Mesothelial cell of epicardium (in vitro differentiated cells): ENCODE results near the gene MOSMO. TPM values are rescaled to one million over a fixed set of nuclear protein-coding genes. Genes with fewer than 3 reads are reported as not detected.

ENCODE experiments used
- DNase-seq, 2 experiments: peaks; one replicate each; pipeline ENCODE4 v3.0.0; 2021; ENCODE audit warnings: low spot score in 2 of 2; ENCODE audit not compliant: unreplicated experiment in 2 of 2
- H3K27ac Mint-ChIP-seq: 2 replicates; pipeline ENCODE4 v1.8.0; 2021; ENCODE audit warnings: mixed read lengths
- H3K27me3 Mint-ChIP-seq: 2 replicates; pipeline ENCODE4 v1.8.0; 2021; ENCODE audit warnings: low read depth, mixed read lengths
- H3K36me3 Mint-ChIP-seq: 2 replicates; pipeline ENCODE4 v1.8.0; 2021; ENCODE audit warnings: mixed read lengths
- H3K4me1 Mint-ChIP-seq: 2 replicates; pipeline ENCODE4 v1.8.0; 2021; ENCODE audit warnings: mixed read lengths
- H3K4me3 Mint-ChIP-seq: 2 replicates; pipeline ENCODE4 v1.8.0; 2021; ENCODE audit warnings: mild to moderate bottlenecking, moderate library complexity, mixed read lengths
- H3K9me3 Mint-ChIP-seq: 2 replicates; pipeline ENCODE4 v1.8.0; 2021; ENCODE audit warnings: mixed read lengths
- total RNA-seq: library from RNA; stranded (reverse); gene quantifications from 3 replicates; pipeline ENCODE4 v1.2.1, GENCODE V29; 2021
- TF ChIP-seq, protein P1 (sequence below): fragments of 200-600 bp; sonication (generic); IDR thresholded peaks from one replicate; pipeline ENCODE4 v1.5.0; 2021; ENCODE audit warnings: antibody characterized with exemption; ENCODE audit not compliant: unreplicated experiment

Gene MOSMO
- total RNA-seq, 1 donor from 2014 or later = 17.0 TPM

- TF ChIP-seq, protein P1, sequence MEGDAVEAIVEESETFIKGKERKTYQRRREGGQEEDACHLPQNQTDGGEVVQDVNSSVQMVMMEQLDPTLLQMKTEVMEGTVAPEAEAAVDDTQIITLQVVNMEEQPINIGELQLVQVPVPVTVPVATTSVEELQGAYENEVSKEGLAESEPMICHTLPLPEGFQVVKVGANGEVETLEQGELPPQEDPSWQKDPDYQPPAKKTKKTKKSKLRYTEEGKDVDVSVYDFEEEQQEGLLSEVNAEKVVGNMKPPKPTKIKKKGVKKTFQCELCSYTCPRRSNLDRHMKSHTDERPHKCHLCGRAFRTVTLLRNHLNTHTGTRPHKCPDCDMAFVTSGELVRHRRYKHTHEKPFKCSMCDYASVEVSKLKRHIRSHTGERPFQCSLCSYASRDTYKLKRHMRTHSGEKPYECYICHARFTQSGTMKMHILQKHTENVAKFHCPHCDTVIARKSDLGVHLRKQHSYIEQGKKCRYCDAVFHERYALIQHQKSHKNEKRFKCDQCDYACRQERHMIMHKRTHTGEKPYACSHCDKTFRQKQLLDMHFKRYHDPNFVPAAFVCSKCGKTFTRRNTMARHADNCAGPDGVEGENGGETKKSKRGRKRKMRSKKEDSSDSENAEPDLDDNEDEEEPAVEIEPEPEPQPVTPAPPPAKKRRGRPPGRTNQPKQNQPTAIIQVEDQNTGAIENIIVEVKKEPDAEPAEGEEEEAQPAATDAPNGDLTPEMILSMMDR = no peak
- no peaks in the 10 kb centered on the region for H3K4me1 Mint-ChIP-seq
- no peak overlapping the region for H3K27ac Mint-ChIP-seq
- peaks cover 19% of the 10 kb centered on the region for H3K36me3 Mint-ChIP-seq
- H3K4me3 Mint-ChIP-seq = no peak overlapping the region
- no peaks in the 10 kb centered on the region for H3K9me3 Mint-ChIP-seq
- DNase-seq = no peak
- no peaks in the 10 kb centered on the region for H3K27me3 Mint-ChIP-seq
Observed at GRCh38 chr16:21986692-21987246, 21.1 kb upstream of the MOSMO start.

DNA sequence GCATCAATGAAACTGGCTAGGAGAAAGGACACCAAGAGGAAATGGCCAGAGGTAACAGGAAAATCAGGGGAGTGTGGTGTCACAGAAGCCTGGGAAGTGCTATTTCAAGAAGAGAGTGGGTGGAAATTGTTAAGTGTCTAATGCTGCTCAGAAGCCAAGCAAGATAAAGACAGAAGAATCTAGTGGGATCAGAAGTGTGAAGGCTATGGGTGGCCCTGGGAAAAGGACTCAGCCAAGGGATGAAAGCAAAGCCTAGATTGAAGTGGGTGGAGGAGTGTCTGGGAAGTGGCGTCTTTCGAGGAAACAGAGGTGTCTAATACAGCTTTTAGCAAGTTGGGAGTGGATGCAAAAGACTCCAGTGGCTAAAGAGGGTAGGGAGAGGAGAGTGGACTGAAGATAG is 20.4 kb upstream of the MOSMO start:
- H3K9me3 Mint-ChIP-seq = no peaks in the 10 kb centered on the region
- H3K27ac Mint-ChIP-seq = no peak overlapping the region
- H3K4me1 Mint-ChIP-seq = no peaks in the 10 kb centered on the region
- H3K27me3 Mint-ChIP-seq = no peaks in the 10 kb centered on the region
- TF ChIP-seq, protein P1 = no peak
- no peak overlapping the region for H3K4me3 Mint-ChIP-seq
- H3K36me3 Mint-ChIP-seq = peaks cover 14% of the 10 kb centered on the region
- DNase-seq = no peak

DNA sequence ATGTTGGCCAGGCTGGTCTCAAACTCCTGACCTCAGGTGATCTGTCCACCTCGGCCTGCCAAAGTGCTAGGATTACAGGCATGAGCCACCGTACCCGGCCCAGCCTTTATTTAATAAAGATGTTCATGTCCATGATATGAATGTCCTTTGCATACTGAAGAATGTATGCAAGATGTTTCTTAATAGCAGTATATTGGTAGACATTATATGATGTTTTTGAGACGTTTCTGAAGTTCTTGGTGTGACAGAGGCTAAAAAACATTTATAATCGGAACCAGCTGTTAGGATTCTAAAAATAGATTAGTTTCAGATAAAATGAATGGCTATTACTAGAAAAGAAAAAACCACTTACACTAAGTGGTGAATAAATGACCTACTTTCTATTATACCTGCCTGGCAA is 18.8 kb upstream of the MOSMO start:
- Mint-ChIP-seq H3K27me3 (no peaks in the 10 kb centered on the region), H3K36me3 (peaks cover 9% of the 10 kb centered on the region), H3K4me1 (no peaks in the 10 kb centered on the region), H3K27ac (no peak overlapping the region), H3K9me3 (no peaks in the 10 kb centered on the region), H3K4me3 (no peak overlapping the region)
- DNase-seq = no peak
- TF ChIP-seq, protein P1 = no peak

GRCh38 chr16:21989751-21990150 is 18.2 kb upstream of the MOSMO start:
- H3K27ac Mint-ChIP-seq = no peak overlapping the region
- H3K36me3 Mint-ChIP-seq = peaks cover 9% of the 10 kb centered on the region
- no peaks in the 10 kb centered on the region for H3K9me3 Mint-ChIP-seq
- no peak overlapping the region for H3K4me3 Mint-ChIP-seq
- H3K4me1 Mint-ChIP-seq = no peaks in the 10 kb centered on the region
- no peak for DNase-seq
- TF ChIP-seq, protein P1 = no peak
- no peaks in the 10 kb centered on the region for H3K27me3 Mint-ChIP-seq

- TF ChIP-seq, protein P1 = no peak
- Mint-ChIP-seq H3K27me3 (no peaks in the 10 kb centered on the region), H3K27ac (no peak overlapping the region), H3K4me1 (no peaks in the 10 kb centered on the region), H3K9me3 (no peaks in the 10 kb centered on the region), H3K4me3 (no peak overlapping the region), H3K36me3 (peaks cover 5% of the 10 kb centered on the region)
- no peak for DNase-seq
Observed at GRCh38 chr16:21990381-21990944, 17.4 kb upstream of the MOSMO start.
